Neutrophil (primary cell): ENCODE data around the gene KLK1.

Source experiments
- H3K27ac ChIP-seq: fragments of 200-600 bp; sonication (generic); 2 replicates; pipeline ENCODE4 v1.5.1; 2016; ENCODE audit warnings: mild to moderate bottlenecking, moderate library complexity
- H3K27me3 ChIP-seq: fragments of 200-600 bp; sonication (generic); 2 replicates; pipeline ENCODE4 v1.6.0; 2016; ENCODE audit warnings: mild to moderate bottlenecking
- H3K36me3 ChIP-seq: fragments of 200-600 bp; sonication (generic); 2 replicates; pipeline ENCODE4 v1.5.1; 2017
- H3K4me1 ChIP-seq, 2 experiments: fragments of 200-600 bp in 1 of 2; sonication (generic) in 1 of 2; 1 replicate in 1 of 2; 2 replicates in 1 of 2; pipeline versions ENCODE4 v1.5.1 to v1.6.1; 2013 to 2016; ENCODE audit warnings: low read depth in 1 of 2, low read length in 1 of 2, mild to moderate bottlenecking in 1 of 2, moderate library complexity in 1 of 2; ENCODE audit not compliant: control insufficient read depth in 1 of 2, insufficient read depth in 1 of 2
- H3K4me3 ChIP-seq, 2 experiments: fragments of 200-600 bp in 1 of 2; sonication (generic) in 1 of 2; 1 replicate in 1 of 2; 2 replicates in 1 of 2; pipeline ENCODE4 v1.5.1; 2013 to 2016; ENCODE audit warnings: low read depth in 1 of 2, low read length in 1 of 2, mild to moderate bottlenecking in 1 of 2, moderate library complexity in 1 of 2
- H3K9me3 ChIP-seq: fragments of 200-600 bp; sonication (generic); 2 replicates; pipeline ENCODE4 v1.5.1; 2016
- CTCF ChIP-seq: fragments of 200-600 bp; sonication (generic); IDR thresholded peaks from 2 replicates; pipeline ENCODE4 v1.5.1; 2016; ENCODE audit warnings: antibody characterized with exemption

KLK1 gene

DNA sequence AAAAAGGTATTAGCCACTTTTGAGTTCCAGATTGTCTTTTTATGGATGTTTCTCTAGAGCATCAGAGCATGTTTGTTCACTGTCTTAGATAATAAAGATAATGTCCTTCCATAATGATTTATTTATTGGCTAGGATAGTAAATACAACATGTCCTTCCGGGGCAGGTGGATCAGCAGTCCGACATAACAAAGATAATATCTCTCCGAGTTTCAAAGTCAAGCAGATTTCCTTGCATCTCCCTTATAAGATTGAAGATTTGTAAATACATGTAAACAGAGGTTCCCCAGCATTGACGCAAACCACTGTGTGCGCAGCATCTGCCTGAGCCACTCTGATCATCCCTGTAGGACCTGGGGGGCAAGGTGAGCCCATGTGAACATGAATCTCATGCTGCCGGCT, 18.5 kb upstream of the KLK1 start:
- Histone ChIP-seq H3K36me3 (no peaks in the 10 kb centered on the region), H3K27me3 (peaks cover 31% of the 10 kb centered on the region), H3K4me1 (no peaks in the 10 kb centered on the region), H3K4me3 (no peak overlapping the region), H3K27ac (no peak overlapping the region), H3K9me3 (no peaks in the 10 kb centered on the region)
- TF ChIP-seq CTCF = no peak

DNA sequence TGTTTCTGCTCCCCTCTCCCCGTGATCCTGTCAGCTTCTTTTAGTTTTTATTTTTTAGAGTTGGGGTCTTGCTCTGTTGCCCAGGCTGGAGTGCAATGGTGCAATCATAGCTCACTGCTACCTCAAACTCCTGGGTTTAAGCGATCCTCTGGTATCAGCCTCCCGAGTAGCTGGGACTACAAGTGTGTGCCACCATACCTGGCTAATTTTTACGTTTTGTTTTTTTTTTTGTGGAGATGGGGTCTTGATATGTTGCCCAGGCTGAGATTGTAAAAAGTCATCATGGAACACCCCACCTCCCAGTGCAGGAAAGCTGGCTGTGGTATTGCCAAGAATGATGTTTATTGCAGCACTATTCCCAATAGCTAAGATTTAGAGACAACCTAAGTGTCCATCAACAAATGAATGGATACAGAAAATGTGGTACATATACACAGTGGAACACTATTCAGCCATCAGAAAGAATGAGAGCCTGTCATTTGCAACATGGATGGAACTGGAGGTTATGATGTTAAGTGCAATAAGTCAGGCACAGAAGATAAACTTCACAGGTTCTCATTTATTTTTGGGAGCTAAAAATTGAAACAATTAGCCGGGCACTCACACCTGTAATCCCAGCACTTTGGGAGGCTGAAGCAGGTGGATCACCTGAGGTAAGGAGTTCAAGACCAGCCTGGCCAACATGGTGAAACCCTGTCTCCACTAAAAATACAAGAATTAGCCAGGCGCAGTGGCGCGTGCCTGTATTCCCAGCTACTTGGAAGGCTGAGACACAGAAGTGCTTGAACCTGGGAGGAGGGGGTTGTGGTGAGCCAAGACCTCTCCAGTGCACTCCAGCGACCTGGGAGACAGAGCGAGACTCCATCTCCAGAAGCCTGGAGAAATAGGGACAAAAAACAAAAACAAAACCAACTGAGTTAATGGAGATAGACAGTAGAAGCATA, 16.4 kb upstream of the KLK1 start:
- no peak overlapping the region for H3K4me3 ChIP-seq
- H3K9me3 ChIP-seq = no peaks in the 10 kb centered on the region
- no peak for TF ChIP-seq CTCF
- H3K4me1 ChIP-seq = peaks cover 4 to 5% of the 10 kb centered on the region in 2 experiments
- peaks cover 45% of the 10 kb centered on the region for H3K27me3 ChIP-seq
- H3K36me3 ChIP-seq = no peaks in the 10 kb centered on the region
- H3K27ac ChIP-seq = no peak overlapping the region

GRCh38 chr19:50838239-50838638, 14.7 kb upstream of the KLK1 start:
- TF ChIP-seq CTCF = no peak
- no peak overlapping the region for H3K4me3 ChIP-seq
- peaks cover 4 to 5% of the 10 kb centered on the region in 2 experiments for H3K4me1 ChIP-seq
- peaks cover 63% of the 10 kb centered on the region for H3K27me3 ChIP-seq
- no peak overlapping the region for H3K27ac ChIP-seq
- no peaks in the 10 kb centered on the region for H3K9me3 ChIP-seq
- H3K36me3 ChIP-seq = no peaks in the 10 kb centered on the region

GRCh38 chr19:50837300-50837699, 13.7 kb upstream of the KLK1 start:
- Histone ChIP-seq H3K27ac (no peak overlapping the region), H3K27me3 (peaks cover 72% of the 10 kb centered on the region), H3K4me1 (peaks cover 4 to 5% of the 10 kb centered on the region in 2 experiments), H3K36me3 (no peaks in the 10 kb centered on the region), H3K4me3 (no peak overlapping the region), H3K9me3 (no peaks in the 10 kb centered on the region)
- no peak for TF ChIP-seq CTCF

- peaks cover 68% of the 10 kb centered on the region for H3K27me3 ChIP-seq
- TF ChIP-seq CTCF = no peak
- no peaks in the 10 kb centered on the region for H3K9me3 ChIP-seq
- H3K4me3 ChIP-seq = no peak overlapping the region
- H3K27ac ChIP-seq = no peak overlapping the region
- H3K36me3 ChIP-seq = no peaks in the 10 kb centered on the region
- peaks cover 4 to 5% of the 10 kb centered on the region in 2 experiments for H3K4me1 ChIP-seq
These were observed 13.1 kb upstream of the KLK1 start for GRCh38 chr19:50836543-50837195.
